Caco-2 (cell line): Measurements from ENCODE around the gene ZBTB22. TPM values are rescaled to one million over a fixed set of nuclear protein-coding genes. Genes with fewer than 3 reads are reported as not detected.
"Not testable (repeated sequence)": the region's sequence is repeated elsewhere in the genome, so short reads cannot be mapped to it uniquely, and the experiment has no call there.

Experiments used
- BruUV-seq: library from RNA; stranded (reverse); fragments of 400-500 nt; replicated peaks from 2 replicates; lab custom pipeline; 2021; lab: Mats Ljungman, UMichigan
- CTCF ChIA-PET: fragments of 300-600 bp; sonication (Branson Sonifier 250); formaldehyde crosslinking; loops from one replicate; lab custom pipeline; 2022; ENCODE audit warnings: antibody characterized with exemption; lab: Charles Lee
- POLR2A ChIA-PET: fragments of 300-600 bp; sonication (Branson Sonifier 250); formaldehyde crosslinking; loops from one replicate; lab custom pipeline; 2022; ENCODE audit warnings: antibody characterized with exemption; lab: Charles Lee
- DNase-seq, 2 experiments: peaks; one replicate each; pipeline versions ENCODE4 v3.0.0 to v3.0.0-alpha.2; 2020 to 2022
- H3K27me3 ChIP-seq: replicated peaks from 2 replicates; pipeline ENCODE4 v1.6.0; 2011; ENCODE audit warnings: low read length; ENCODE audit not compliant: control insufficient read depth, insufficient read depth
- H3K36me3 ChIP-seq: 2 replicates; pipeline ENCODE4 v1.5.1; 2011; ENCODE audit warnings: low read length; ENCODE audit not compliant: control insufficient read depth, insufficient read depth
- H3K4me1 ChIP-seq: fragments of 250-450 bp; sonication (Bioruptor Pico); 2 replicates; pipeline ENCODE4 v1.5.1; 2020; ENCODE audit warnings: mild to moderate bottlenecking
- H3K4me3 ChIP-seq: 2 replicates; pipeline ENCODE4 v1.5.1; 2011; ENCODE audit warnings: low read depth, mild to moderate bottlenecking, control low read depth, low read length
- H3K9me3 ChIP-seq: fragments of 250-450 bp; sonication (Bioruptor Pico); 2 replicates; pipeline ENCODE4 v1.5.1; 2020; ENCODE audit warnings: mild to moderate bottlenecking, moderate library complexity
- H3K27ac Mint-ChIP-seq: one replicate; pipeline ENCODE4 v1.8.0; 2022; ENCODE audit warnings: mixed read lengths; ENCODE audit not compliant: unreplicated experiment
- H3K27me3 Mint-ChIP-seq: one replicate; pipeline ENCODE4 v1.8.0; 2022; ENCODE audit warnings: mixed read lengths; ENCODE audit not compliant: insufficient read depth, unreplicated experiment
- H3K36me3 Mint-ChIP-seq: one replicate; pipeline ENCODE4 v1.8.0; 2022; ENCODE audit warnings: mild to moderate bottlenecking, mixed read lengths; ENCODE audit not compliant: insufficient read depth, unreplicated experiment
- H3K4me1 Mint-ChIP-seq: one replicate; pipeline ENCODE4 v1.8.0; 2022; ENCODE audit warnings: low read depth, mixed read lengths; ENCODE audit not compliant: unreplicated experiment
- H3K4me3 Mint-ChIP-seq: one replicate; pipeline ENCODE4 v1.8.0; 2022; ENCODE audit warnings: mild to moderate bottlenecking, moderate library complexity, mixed read lengths; ENCODE audit not compliant: unreplicated experiment
- H3K9me3 Mint-ChIP-seq: one replicate; pipeline ENCODE4 v1.8.0; 2022; ENCODE audit warnings: mixed read lengths; ENCODE audit not compliant: unreplicated experiment
- intact Hi-C: fragments of 100-400 bp; cut with micrococcal nuclease; formaldehyde crosslinking; loops from one replicate; pipeline ENCODE4 v1.10.0; 2022; ENCODE audit not compliant: unreplicated experiment
- total RNA-seq: library from RNA; stranded (reverse); gene quantifications from 2 replicates; pipeline ENCODE4 v1.2.3, GENCODE V29; 2022
- TF ChIP-seq, protein P1 (sequence below), 2 experiments: fragments of 200-600 bp in 1 of 2; IDR thresholded peaks; 1 replicate in 1 of 2; 2 replicates in 1 of 2; pipeline versions ENCODE4 v1.5.1 to v1.8.0; 2011 to 2022; ENCODE audit warnings: antibody characterized with exemption in 1 of 2, control low read depth in 1 of 2, inconsistent platforms in 1 of 2, low read depth in 1 of 2, low read length in 1 of 2, mild to moderate bottlenecking in 1 of 2, moderate library complexity in 1 of 2; ENCODE audit not compliant: insufficient read depth in 1 of 2, severe bottlenecking in 1 of 2, unreplicated experiment in 1 of 2

Gene ZBTB22
- total RNA-seq, 1 experiment from 2014 or later, result 11.5 TPM

DNA sequence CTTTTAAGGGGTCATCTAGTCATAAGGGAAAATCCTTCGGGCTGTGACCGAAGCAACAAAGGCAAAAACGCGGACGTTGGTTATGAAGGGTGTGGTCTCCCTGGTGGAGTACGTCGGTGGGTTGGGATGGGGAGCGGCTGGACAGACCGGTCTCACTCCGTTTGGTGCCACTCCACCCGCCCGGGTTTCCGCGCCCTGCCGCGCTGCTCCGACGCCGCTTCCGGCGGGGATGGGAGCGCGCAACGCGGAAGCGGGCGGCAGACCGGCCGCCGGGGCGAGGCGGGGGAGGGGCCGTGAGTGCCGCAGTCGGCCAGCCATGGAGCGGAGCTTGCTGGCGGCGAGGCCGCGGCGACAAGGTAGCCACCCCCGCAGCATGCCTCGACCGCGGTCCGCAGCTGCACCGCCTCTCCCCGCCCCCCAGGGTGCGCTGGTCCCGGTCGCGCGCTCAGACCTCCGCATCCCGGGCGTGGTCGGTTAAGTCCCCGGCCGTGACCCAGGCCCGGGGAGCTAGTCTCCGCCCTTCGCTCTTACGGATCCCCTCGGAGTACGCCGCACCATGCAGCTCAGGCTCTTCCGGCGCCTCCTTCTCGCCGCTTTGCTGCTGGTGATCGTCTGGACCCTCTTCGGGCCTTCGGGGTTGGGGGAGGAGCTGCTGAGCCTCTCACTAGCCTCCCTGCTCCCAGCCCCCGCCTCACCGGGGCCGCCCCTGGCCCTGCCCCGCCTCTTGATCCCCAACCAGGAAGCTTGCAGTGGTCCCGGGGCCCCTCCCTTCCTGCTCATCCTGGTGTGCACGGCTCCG is 40.5 kb downstream of the ZBTB22 start, which contains the start of gene B3GALT4:
TSS of gene B3GALT4 (plus strand) at position 260 of the 799 bp plus-strand sequence. CDS start at position 557, 297 bp downstream.
- Mint-ChIP-seq H3K4me3 (peak within 1 kb of the TSS; percentile 56), H3K36me3 (peaks cover 86% of the 10 kb centered on the region), H3K9me3 (no peaks in the 10 kb centered on the region), H3K4me1 (peaks cover 18% of the 10 kb centered on the region), H3K27me3 (no peaks in the 10 kb centered on the region), H3K27ac (peak within 1 kb of the TSS; percentile 18)
- ChIA-PET POLR2A (interaction anchor here (0.6 to 3.0 kb wide), 3 partner anchors 12 to 631 kb away, joined by 3 to 10 read pairs (median 3); partner anchors contain the start of genes PFDN6 and WDR46), CTCF (interaction anchor here (1.0 to 1.9 kb wide), 3 partner anchors 12 to 130 kb away, joined by 4 to 8 read pairs (median 4); partner anchors contain the start of genes PFDN6 and WDR46)
- H3K9me3 ChIP-seq, result no peaks in the 10 kb centered on the region
- no TSS peak for BruUV-seq
- no peak within 1 kb of the TSS for H3K4me3 ChIP-seq
- TF ChIP-seq, protein P1, sequence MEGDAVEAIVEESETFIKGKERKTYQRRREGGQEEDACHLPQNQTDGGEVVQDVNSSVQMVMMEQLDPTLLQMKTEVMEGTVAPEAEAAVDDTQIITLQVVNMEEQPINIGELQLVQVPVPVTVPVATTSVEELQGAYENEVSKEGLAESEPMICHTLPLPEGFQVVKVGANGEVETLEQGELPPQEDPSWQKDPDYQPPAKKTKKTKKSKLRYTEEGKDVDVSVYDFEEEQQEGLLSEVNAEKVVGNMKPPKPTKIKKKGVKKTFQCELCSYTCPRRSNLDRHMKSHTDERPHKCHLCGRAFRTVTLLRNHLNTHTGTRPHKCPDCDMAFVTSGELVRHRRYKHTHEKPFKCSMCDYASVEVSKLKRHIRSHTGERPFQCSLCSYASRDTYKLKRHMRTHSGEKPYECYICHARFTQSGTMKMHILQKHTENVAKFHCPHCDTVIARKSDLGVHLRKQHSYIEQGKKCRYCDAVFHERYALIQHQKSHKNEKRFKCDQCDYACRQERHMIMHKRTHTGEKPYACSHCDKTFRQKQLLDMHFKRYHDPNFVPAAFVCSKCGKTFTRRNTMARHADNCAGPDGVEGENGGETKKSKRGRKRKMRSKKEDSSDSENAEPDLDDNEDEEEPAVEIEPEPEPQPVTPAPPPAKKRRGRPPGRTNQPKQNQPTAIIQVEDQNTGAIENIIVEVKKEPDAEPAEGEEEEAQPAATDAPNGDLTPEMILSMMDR (IDR thresholded peaks at IDR 0.05; ENCODE audit: insufficient read depth in 1 of 2, low read depth in 1 of 2, low read length in 1 of 2, severe bottlenecking in 1 of 2, unreplicated experiment in 1 of 2), result peak; percentile 10 to 44
- DNase-seq, result peak in 1 of 2 experiments; percentile 55
- intact Hi-C loops, result no loop called here
- peaks cover 18% of the 10 kb centered on the region for H3K4me1 ChIP-seq
- peaks cover 9% of the 10 kb centered on the region for H3K36me3 ChIP-seq
- no peaks in the 10 kb centered on the region for H3K27me3 ChIP-seq

DNA sequence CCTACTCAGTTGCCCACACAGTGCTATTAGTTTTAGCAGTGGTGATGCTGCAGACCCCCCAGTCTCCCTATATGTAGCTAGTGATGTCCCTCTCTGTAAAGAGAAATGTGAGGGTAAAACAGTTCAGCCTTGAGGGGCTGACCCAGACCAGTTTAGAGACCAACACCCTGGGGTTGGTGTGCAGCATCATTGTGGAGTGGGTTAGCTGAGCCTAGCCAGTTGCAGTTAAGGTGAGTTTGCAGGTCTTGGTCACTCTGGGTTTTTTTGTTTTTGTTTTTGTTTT is 41.0 kb downstream of the ZBTB22 start:
- DNase-seq, result no peak
- BruUV-seq, result no TSS peak
- Mint-ChIP-seq H3K4me1 (peaks cover 18% of the 10 kb centered on the region), H3K27ac (peak overlapping the region; percentile 18), H3K36me3 (peaks cover 91% of the 10 kb centered on the region), H3K4me3 (peak overlapping the region; percentile 56), H3K9me3 (no peaks in the 10 kb centered on the region), H3K27me3 (no peaks in the 10 kb centered on the region)
- POLR2A ChIA-PET, result interaction anchor here (3.0 kb wide), 1 partner anchor 13 kb away, joined by 10 read pairs; the partner anchor contains the start of genes PFDN6 and WDR46
- H3K4me1 ChIP-seq, result peaks cover 18% of the 10 kb centered on the region
- peaks cover 9% of the 10 kb centered on the region for H3K36me3 ChIP-seq
- no peak overlapping the region for H3K4me3 ChIP-seq
- H3K27me3 ChIP-seq, result no peaks in the 10 kb centered on the region
- H3K9me3 ChIP-seq, result no peaks in the 10 kb centered on the region
- TF ChIP-seq, protein P1 (IDR thresholded peaks at IDR 0.05; ENCODE audit: insufficient read depth in 1 of 2, low read depth in 1 of 2, low read length in 1 of 2, severe bottlenecking in 1 of 2, unreplicated experiment in 1 of 2), result no peak
- CTCF ChIA-PET, result interaction anchor here (0.6 to 1.9 kb wide), 2 partner anchors 12 to 236 kb away, joined by 6 to 8 read pairs; partner anchors contain the start of genes PFDN6 and WDR46
- intact Hi-C loops, result no loop called here

DNA sequence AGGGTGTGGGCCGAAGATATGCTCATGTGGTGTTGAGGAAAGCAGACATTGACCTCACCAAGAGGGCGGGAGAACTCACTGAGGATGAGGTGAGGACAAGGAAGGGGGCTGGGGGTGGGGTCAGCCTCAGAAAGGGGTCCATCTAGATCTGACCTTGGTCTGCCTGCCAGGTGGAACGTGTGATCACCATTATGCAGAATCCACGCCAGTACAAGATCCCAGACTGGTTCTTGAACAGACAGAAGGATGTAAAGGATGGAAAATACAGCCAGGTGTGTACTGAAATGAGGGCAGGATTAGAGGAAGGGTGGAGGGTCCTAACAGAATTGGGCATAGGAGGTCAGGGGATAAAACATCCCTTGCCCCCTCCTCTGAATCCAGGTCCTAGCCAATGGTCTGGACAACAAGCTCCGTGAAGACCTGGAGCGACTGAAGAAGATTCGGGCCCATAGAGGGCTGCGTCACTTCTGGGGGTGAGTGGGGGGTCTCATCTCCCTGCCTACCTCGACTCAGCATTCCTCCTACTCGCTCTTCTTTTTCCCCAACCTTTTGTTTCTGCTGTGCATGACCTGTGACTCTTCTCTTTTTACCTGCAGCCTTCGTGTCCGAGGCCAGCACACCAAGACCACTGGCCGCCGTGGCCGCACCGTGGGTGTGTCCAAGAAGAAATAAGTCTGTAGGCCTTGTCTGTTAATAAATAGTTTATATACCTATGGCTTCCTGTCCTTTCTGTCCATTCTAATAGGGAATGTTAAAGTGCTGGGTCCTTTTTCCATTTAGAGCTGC is 41.6 kb downstream of the ZBTB22 start:
- Mint-ChIP-seq H3K4me3 (peak overlapping the region; percentile 56), H3K36me3 (peaks cover 95% of the 10 kb centered on the region), H3K27ac (peak overlapping the region; percentile 18), H3K4me1 (peaks cover 18% of the 10 kb centered on the region)
- peaks cover 18% of the 10 kb centered on the region for H3K4me1 ChIP-seq
- POLR2A ChIA-PET, result interaction anchor here (3.0 kb wide), 1 partner anchor 13 kb away, joined by 10 read pairs; the partner anchor contains the start of genes PFDN6 and WDR46
- H3K9me3 Mint-ChIP-seq, H3K4me3 ChIP-seq, DNase-seq, H3K36me3 ChIP-seq, intact Hi-C loops, H3K27me3 Mint-ChIP-seq, H3K9me3 ChIP-seq, H3K27me3 ChIP-seq, BruUV-seq: not testable (repeated sequence)
- CTCF ChIA-PET, result interaction anchor here (0.6 kb wide), 1 partner anchor 236 kb away, joined by 6 read pairs; no protein-coding TSS in a partner anchor
